ENCODE results near the gene PRKN.

Gene PRKN

DNA sequence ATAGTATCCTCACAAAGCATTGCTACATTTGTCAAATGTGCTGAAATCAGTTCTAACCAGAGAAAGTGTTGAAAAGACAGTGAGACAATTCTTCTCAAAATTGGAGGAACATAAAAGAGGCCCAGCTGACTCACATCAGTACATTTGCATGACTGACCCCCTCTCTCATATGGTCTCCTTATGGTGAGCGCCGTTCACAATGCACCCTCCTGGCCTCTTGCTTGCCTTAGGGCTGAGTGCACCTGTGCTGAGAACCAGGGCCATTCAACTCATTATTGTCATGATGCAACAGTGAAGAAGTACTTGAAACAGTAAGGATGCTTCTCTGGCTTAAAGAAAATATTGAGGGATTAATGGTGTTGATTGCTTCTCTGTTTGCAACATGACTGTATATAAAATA, 1078.5 kb downstream of the PRKN start:
- in situ Hi-C loops (cut with HindIII; ENCODE audit: low sequenced_read_pairs) = no loop called here
- TF ChIP-seq CTCF (IDR thresholded peaks at IDR 0.05; ENCODE audit: low read depth, low read length) = no peak
- no peak for DNase-seq (ENCODE audit: low read depth, low spot score)
- H3K4me3 ChIP-seq (ENCODE audit: low read depth, low read length) = no peak overlapping the region

GRCh38 chr6:161647234-161647633, 1080.3 kb downstream of the PRKN start:
- no peak for DNase-seq (ENCODE audit: low read depth, low spot score)
- no peak overlapping the region for H3K4me3 ChIP-seq (ENCODE audit: low read depth, low read length)
- no peak for TF ChIP-seq CTCF (IDR thresholded peaks at IDR 0.05; ENCODE audit: low read depth, low read length)
- in situ Hi-C loops (cut with HindIII; ENCODE audit: low sequenced_read_pairs) = no loop called here

DNA sequence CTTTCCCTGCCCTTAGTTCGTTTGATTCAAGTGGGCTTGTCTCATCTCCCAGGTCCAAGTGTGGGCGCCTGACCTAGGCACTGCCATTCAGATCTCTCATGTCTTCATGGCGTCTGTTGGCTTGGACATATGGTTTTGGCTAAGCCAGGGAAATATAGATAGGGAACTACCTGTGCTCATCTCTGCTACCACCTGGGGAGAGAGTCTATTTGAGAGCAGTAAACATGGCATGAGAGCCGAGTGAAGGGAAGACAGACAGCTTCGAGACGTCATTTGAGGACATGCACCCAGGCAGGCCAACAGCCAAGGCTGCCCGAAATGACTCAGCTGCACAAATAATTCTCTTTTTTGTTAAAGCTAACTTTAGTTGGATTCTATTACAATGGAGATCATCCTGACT, 1083.0 kb downstream of the PRKN start:
- no peak for TF ChIP-seq CTCF (IDR thresholded peaks at IDR 0.05; ENCODE audit: low read depth, low read length)
- DNase-seq (ENCODE audit: low read depth, low spot score) = peak; percentile 39
- in situ Hi-C loops (cut with HindIII; ENCODE audit: low sequenced_read_pairs) = no loop called here
- no peak overlapping the region for H3K4me3 ChIP-seq (ENCODE audit: low read depth, low read length)

GRCh38 chr6:161641175-161641574, 1086.4 kb downstream of the PRKN start:
- in situ Hi-C loops (cut with HindIII; ENCODE audit: low sequenced_read_pairs) = no loop called here
- DNase-seq (ENCODE audit: low read depth, low spot score) = no peak
- no peak overlapping the region for H3K4me3 ChIP-seq (ENCODE audit: low read depth, low read length)
- no peak for TF ChIP-seq CTCF (IDR thresholded peaks at IDR 0.05; ENCODE audit: low read depth, low read length)

GRCh38 chr6:161639772-161640171, 1087.8 kb downstream of the PRKN start:
- H3K4me3 ChIP-seq (ENCODE audit: low read depth, low read length) = no peak overlapping the region
- no peak for TF ChIP-seq CTCF (IDR thresholded peaks at IDR 0.05; ENCODE audit: low read depth, low read length)
- no peak for DNase-seq (ENCODE audit: low read depth, low spot score)
- in situ Hi-C loops (cut with HindIII; ENCODE audit: low sequenced_read_pairs) = no loop called here

GRCh38 chr6:161637658-161638057, 1089.9 kb downstream of the PRKN start:
- DNase-seq (ENCODE audit: low read depth, low spot score) = no peak
- no peak for TF ChIP-seq CTCF (IDR thresholded peaks at IDR 0.05; ENCODE audit: low read depth, low read length)
- no peak overlapping the region for H3K4me3 ChIP-seq (ENCODE audit: low read depth, low read length)
- in situ Hi-C loops (cut with HindIII; ENCODE audit: low sequenced_read_pairs) = no loop called here

- TF ChIP-seq CTCF (IDR thresholded peaks at IDR 0.05; ENCODE audit: low read depth, low read length) = no peak
- no peak overlapping the region for H3K4me3 ChIP-seq (ENCODE audit: low read depth, low read length)
- no peak for DNase-seq (ENCODE audit: low read depth, low spot score)
- in situ Hi-C loops (cut with HindIII; ENCODE audit: low sequenced_read_pairs) = no loop called here
Observed at GRCh38 chr6:161636882-161637430, 1090.6 kb downstream of the PRKN start.

All from astrocyte of the spinal cord (primary cell).